GM19395 (cell line): Measurements from ENCODE around the gene PRPSAP2.

Source experiments
- ATAC-seq: cut with Tn5 transposase; IDR thresholded peaks from one replicate; pipeline ENCODE4 v1.9.1; 2021; ENCODE audit warnings: mild to moderate bottlenecking, moderate library complexity; ENCODE audit not compliant: unreplicated experiment

The PRPSAP2 gene

GRCh38 chr17:18960803-18961511 is 103.0 kb downstream of the PRPSAP2 start:
- peak; percentile 65 for ATAC-seq

- ATAC-seq, result no peak
Measured at GRCh38 chr17:18961634-18962493, 103.9 kb downstream of the PRPSAP2 start.

- ATAC-seq, result no peak
Measured at GRCh38 chr17:18962494-18962815, 104.5 kb downstream of the PRPSAP2 start.

- no peak for ATAC-seq
Measured at GRCh38 chr17:18963126-18964017, 105.4 kb downstream of the PRPSAP2 start.

GRCh38 chr17:18964018-18964351 is 106.1 kb downstream of the PRPSAP2 start:
- no peak for ATAC-seq

- no peak for ATAC-seq
Measured at GRCh38 chr17:18964550-18964949, 106.6 kb downstream of the PRPSAP2 start.

GRCh38 chr17:18965530-18966236 is 107.8 kb downstream of the PRPSAP2 start:
- no peak for ATAC-seq

GRCh38 chr17:18966831-18967624 is 109.1 kb downstream of the PRPSAP2 start:
- ATAC-seq, result no peak

- ATAC-seq, result no peak
Measured at GRCh38 chr17:18967916-18968315, 110.0 kb downstream of the PRPSAP2 start.

- no peak for ATAC-seq
Measured at GRCh38 chr17:18968345-18968744, 110.4 kb downstream of the PRPSAP2 start.

- no peak for ATAC-seq
Measured at GRCh38 chr17:18968945-18969887, 111.3 kb downstream of the PRPSAP2 start.

GRCh38 chr17:18970582-18971480 is 112.9 kb downstream of the PRPSAP2 start:
- ATAC-seq, result no peak

- ATAC-seq, result no peak
Measured at GRCh38 chr17:18971801-18972200, 113.9 kb downstream of the PRPSAP2 start.

GRCh38 chr17:18974407-18975149 is 116.6 kb downstream of the PRPSAP2 start:
- ATAC-seq, result no peak

- no peak for ATAC-seq
Measured at GRCh38 chr17:18975597-18975996, 117.7 kb downstream of the PRPSAP2 start.

GRCh38 chr17:18976201-18976600 is 118.3 kb downstream of the PRPSAP2 start:
- ATAC-seq, result no peak

- ATAC-seq, result no peak
Measured at GRCh38 chr17:18977021-18977420, 119.1 kb downstream of the PRPSAP2 start.
